Panc1 (cell line): ENCODE measurements around the gene DPM3. TPM values are rescaled to one million over a fixed set of nuclear protein-coding genes. Genes with fewer than 3 reads are reported as not detected.

Experiments used
- ATAC-seq: fragments of 200-7000 bp; cut with Tn5 transposase; 2 replicates; pipeline ENCODE4 v1.9.1; 2020; ENCODE audit warnings: mild to moderate bottlenecking, moderate library complexity
- BruUV-seq: library from RNA; stranded (reverse); fragments of 400-500 nt; replicated peaks from 2 replicates; lab custom pipeline; 2021; lab: Mats Ljungman, UMichigan
- CTCF ChIA-PET: fragments of 300-600 bp; sonication (Branson Sonifier 250); formaldehyde crosslinking; loops from one replicate; lab custom pipeline; 2022; ENCODE audit warnings: antibody characterized with exemption; lab: Charles Lee
- POLR2A ChIA-PET: fragments of 300-600 bp; sonication (Branson Sonifier 250); formaldehyde crosslinking; loops from one replicate; lab custom pipeline; 2022; ENCODE audit warnings: antibody characterized with exemption; lab: Charles Lee
- DNase-seq: peaks from one replicate; pipeline ENCODE4 v3.0.0-alpha.2; 2010; ENCODE audit warnings: low read depth, low spot score
- H3K27ac ChIP-seq: 2 replicates; pipeline ENCODE4 v1.5.1; 2011; ENCODE audit warnings: mild to moderate bottlenecking, low read length, inconsistent platforms
- H3K27me3 ChIP-seq: fragments of 200-500 bp; sonication (Bioruptor generic); 2 replicates; pipeline ENCODE4 v1.6.0; 2014; ENCODE audit warnings: low read length, inconsistent platforms; ENCODE audit not compliant: control insufficient read depth, insufficient read depth
- H3K36me3 ChIP-seq: fragments of 200-500 bp; sonication (Bioruptor generic); 2 replicates; pipeline ENCODE4 v1.5.1; 2014; ENCODE audit warnings: inconsistent platforms, mild to moderate bottlenecking, low read length, moderate library complexity; ENCODE audit not compliant: control insufficient read depth, insufficient read depth
- H3K4me1 ChIP-seq: 2 replicates; pipeline ENCODE4 v1.5.1; 2011; ENCODE audit warnings: inconsistent platforms, mild to moderate bottlenecking, low read length, moderate library complexity; ENCODE audit not compliant: control insufficient read depth, insufficient read depth
- H3K4me3 ChIP-seq, 2 experiments: 2 replicates each; pipeline ENCODE4 v1.5.1; 2011 to 2012; ENCODE audit warnings: low read depth in 2 of 2, low read length in 2 of 2, mild to moderate bottlenecking in 2 of 2, inconsistent platforms in 1 of 2, moderate library complexity in 1 of 2
- H3K9me3 ChIP-seq: fragments of 200-500 bp; sonication (Bioruptor generic); 2 replicates; pipeline ENCODE4 v1.5.1; 2014; ENCODE audit warnings: low read depth, mild to moderate bottlenecking, inconsistent platforms, low read length, moderate library complexity; ENCODE audit not compliant: control insufficient read depth, insufficient read depth
- POLR2AphosphoS5 ChIP-seq: IDR thresholded peaks from 2 replicates; pipeline ENCODE4 v1.6.1; 2012; ENCODE audit warnings: mild to moderate bottlenecking, low read depth, low read length, moderate library complexity
- SIN3A ChIP-seq: IDR thresholded peaks from 2 replicates; pipeline ENCODE4 v1.6.1; 2012; ENCODE audit warnings: low read depth, mild to moderate bottlenecking, low read length, moderate library complexity, borderline replicate concordance; ENCODE audit not compliant: insufficient read depth
- TCF7L2 ChIP-seq: IDR thresholded peaks from 2 replicates; pipeline ENCODE4 v1.6.1; 2011; ENCODE audit warnings: mild to moderate bottlenecking, low read depth, low read length, inconsistent platforms
- in situ Hi-C: cut with HindIII; loops from 2 replicates; pipeline ENCODE4 v1.10.0; 2016; ENCODE audit warnings: low sequenced_read_pairs, low pct_unique_long_range_greater_than_20kb
- intact Hi-C: fragments of 100-400 bp; cut with micrococcal nuclease; formaldehyde crosslinking; loops from one replicate; pipeline ENCODE4 v1.10.0; 2022; ENCODE audit not compliant: unreplicated experiment
- total RNA-seq: library from RNA; stranded (reverse); gene quantifications from one replicate; pipeline ENCODE4 v1.2.1, GENCODE V29; 2021; ENCODE audit not compliant: unreplicated experiment
- TF ChIP-seq, protein P1 (sequence below), 2 experiments: IDR thresholded peaks; 2 replicates each; pipeline ENCODE4 v1.6.1; 2011 to 2012; ENCODE audit warnings: low read depth in 2 of 2, control low read depth in 1 of 2, low read length in 1 of 2, mild to moderate bottlenecking in 1 of 2, moderate library complexity in 1 of 2; ENCODE audit not compliant: insufficient read depth in 1 of 2
- TF ChIP-seq, protein P2 (sequence below): fragments of 450-650 bp; IDR thresholded peaks from 2 replicates; pipeline ENCODE4 v1.5.1; 2017; ENCODE audit warnings: mild to moderate bottlenecking

Gene DPM3
- total RNA-seq, 1 experiment from 2014 or later = 66.0 TPM

DNA sequence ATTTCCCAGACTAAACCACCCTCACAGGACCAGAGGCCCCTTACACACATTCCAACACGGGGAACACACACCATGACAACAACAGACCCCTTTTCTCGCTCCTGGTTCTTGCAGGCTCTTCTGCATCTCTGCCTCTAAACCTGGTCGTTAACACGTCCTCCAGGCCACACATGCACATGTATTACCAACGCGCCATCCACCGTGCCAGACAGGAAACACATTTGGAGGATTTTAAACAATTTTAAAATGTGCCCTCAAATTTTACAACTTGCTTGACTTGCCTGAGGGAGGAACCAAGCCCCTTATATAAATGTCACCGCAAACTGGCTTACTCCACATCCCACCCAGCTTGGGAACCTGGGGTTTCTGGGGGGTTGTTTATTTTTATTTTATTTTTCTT is 29.5 kb downstream of the DPM3 start:
- Histone ChIP-seq H3K4me1 (no peaks in the 10 kb centered on the region), H3K36me3 (no peaks in the 10 kb centered on the region), H3K27ac (no peak overlapping the region), H3K27me3 (no peaks in the 10 kb centered on the region), H3K4me3 (no peak overlapping the region), H3K9me3 (no peaks in the 10 kb centered on the region)
- POLR2A ChIA-PET = no interaction called here
- BruUV-seq = no TSS peak
- no peak for ATAC-seq
- in situ Hi-C loops (no loop called here), intact Hi-C loops (no loop called here)
- TF ChIP-seq, protein P1, sequence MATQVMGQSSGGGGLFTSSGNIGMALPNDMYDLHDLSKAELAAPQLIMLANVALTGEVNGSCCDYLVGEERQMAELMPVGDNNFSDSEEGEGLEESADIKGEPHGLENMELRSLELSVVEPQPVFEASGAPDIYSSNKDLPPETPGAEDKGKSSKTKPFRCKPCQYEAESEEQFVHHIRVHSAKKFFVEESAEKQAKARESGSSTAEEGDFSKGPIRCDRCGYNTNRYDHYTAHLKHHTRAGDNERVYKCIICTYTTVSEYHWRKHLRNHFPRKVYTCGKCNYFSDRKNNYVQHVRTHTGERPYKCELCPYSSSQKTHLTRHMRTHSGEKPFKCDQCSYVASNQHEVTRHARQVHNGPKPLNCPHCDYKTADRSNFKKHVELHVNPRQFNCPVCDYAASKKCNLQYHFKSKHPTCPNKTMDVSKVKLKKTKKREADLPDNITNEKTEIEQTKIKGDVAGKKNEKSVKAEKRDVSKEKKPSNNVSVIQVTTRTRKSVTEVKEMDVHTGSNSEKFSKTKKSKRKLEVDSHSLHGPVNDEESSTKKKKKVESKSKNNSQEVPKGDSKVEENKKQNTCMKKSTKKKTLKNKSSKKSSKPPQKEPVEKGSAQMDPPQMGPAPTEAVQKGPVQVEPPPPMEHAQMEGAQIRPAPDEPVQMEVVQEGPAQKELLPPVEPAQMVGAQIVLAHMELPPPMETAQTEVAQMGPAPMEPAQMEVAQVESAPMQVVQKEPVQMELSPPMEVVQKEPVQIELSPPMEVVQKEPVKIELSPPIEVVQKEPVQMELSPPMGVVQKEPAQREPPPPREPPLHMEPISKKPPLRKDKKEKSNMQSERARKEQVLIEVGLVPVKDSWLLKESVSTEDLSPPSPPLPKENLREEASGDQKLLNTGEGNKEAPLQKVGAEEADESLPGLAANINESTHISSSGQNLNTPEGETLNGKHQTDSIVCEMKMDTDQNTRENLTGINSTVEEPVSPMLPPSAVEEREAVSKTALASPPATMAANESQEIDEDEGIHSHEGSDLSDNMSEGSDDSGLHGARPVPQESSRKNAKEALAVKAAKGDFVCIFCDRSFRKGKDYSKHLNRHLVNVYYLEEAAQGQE (IDR thresholded peaks at IDR 0.05; ENCODE audit: insufficient read depth in 1 of 2, low read depth in 2 of 2, low read length in 1 of 2) = no peak
- TF ChIP-seq TCF7L2 (no peak), SIN3A (no peak), POLR2AphosphoS5 (no peak)
- TF ChIP-seq, protein P2, sequence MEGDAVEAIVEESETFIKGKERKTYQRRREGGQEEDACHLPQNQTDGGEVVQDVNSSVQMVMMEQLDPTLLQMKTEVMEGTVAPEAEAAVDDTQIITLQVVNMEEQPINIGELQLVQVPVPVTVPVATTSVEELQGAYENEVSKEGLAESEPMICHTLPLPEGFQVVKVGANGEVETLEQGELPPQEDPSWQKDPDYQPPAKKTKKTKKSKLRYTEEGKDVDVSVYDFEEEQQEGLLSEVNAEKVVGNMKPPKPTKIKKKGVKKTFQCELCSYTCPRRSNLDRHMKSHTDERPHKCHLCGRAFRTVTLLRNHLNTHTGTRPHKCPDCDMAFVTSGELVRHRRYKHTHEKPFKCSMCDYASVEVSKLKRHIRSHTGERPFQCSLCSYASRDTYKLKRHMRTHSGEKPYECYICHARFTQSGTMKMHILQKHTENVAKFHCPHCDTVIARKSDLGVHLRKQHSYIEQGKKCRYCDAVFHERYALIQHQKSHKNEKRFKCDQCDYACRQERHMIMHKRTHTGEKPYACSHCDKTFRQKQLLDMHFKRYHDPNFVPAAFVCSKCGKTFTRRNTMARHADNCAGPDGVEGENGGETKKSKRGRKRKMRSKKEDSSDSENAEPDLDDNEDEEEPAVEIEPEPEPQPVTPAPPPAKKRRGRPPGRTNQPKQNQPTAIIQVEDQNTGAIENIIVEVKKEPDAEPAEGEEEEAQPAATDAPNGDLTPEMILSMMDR = no peak
- DNase-seq = no peak
- CTCF ChIA-PET = no interaction called here

DNA sequence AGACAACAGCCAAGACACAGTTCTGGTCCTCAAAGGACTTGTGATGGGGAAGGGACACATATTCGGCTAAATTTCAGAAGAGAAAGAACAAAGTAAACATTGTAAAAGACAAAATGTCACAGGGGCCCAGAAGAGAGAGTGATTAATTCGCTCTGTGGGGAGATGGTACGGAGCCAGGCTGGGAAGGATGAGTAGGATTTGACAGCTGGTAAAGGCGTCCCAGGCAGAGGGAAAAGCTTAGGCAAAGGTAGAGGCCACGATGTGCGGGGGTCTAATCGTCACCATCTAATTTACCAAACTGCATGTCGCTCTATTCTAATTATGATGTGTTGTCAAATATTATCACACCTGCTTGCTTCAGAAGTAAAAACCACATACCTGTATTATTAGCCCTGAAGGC is 29.9 kb downstream of the DPM3 start:
- intact Hi-C loops = no loop called here
- CTCF ChIA-PET = no interaction called here

More for the DNA sequence above, 29.9 kb downstream of the DPM3 start:
- BruUV-seq = no TSS peak
- Histone ChIP-seq H3K36me3 (no peaks in the 10 kb centered on the region), H3K4me3 (no peak overlapping the region), H3K27me3 (no peaks in the 10 kb centered on the region), H3K27ac (no peak overlapping the region), H3K9me3 (no peaks in the 10 kb centered on the region), H3K4me1 (no peaks in the 10 kb centered on the region)
- ATAC-seq (no peak), DNase-seq (no peak)
- no peak for TF ChIP-seq POLR2AphosphoS5
- TF ChIP-seq, protein P2 = no peak
- no peak for TF ChIP-seq SIN3A
- TF ChIP-seq, protein P1 (IDR thresholded peaks at IDR 0.05; ENCODE audit: insufficient read depth in 1 of 2, low read depth in 2 of 2, low read length in 1 of 2) = no peak
- TF ChIP-seq TCF7L2 = no peak
- in situ Hi-C loops = no loop called here
- POLR2A ChIA-PET = no interaction called here
